HG03457 (cell line): ENCODE results near the gene SETD2.
"Not testable (repeated sequence)": the region's sequence is repeated elsewhere in the genome, so short reads cannot be mapped to it uniquely, and the experiment has no call there.

Experiments
- ATAC-seq: cut with Tn5 transposase; IDR thresholded peaks from one replicate; pipeline ENCODE4 v1.9.1; 2021; ENCODE audit warnings: moderate number of reproducible peaks; ENCODE audit not compliant: unreplicated experiment

The SETD2 gene

DNA sequence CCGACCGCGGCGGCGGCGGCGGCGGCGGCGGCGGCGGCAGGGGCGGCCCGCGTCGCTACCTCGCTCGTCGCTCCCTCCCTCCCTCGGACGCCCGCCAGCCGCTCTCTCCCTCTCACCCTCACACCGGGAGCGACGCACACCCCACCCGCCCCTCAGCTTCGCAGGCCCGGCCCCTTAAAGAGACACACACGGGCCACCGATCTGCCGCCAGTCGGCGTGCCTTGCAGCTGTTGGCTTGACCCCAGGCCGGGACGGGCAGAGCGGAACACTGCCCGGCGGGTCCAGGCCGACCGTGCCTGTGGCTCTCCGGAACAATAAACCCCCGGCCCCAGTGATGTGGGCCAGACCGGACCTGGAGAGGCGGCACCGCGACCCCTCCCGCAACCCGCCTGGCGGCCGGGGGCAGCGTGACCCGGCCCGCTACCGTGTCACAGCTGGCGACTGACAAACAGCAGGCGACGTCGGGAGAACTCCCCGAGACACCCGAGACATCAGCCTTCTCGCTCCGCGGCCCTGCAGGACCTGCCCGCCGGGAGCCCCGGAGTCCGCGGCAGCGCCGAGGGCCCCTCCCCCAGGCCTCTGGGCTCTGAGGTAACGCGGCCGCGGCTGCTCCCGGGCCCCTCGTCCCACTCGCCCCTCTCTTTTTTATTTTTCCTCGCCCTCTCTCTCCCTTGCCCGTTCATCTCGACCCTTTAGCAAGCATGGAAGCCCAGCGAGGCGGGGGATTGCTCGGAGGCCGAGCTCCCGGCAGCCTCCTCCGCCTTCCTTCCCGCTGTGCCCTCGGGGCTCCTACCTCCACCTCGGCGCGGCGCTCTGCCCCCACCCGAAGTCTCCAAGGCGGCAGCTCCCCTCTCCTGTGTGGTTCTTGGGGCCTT lies at the start of gene SETD2:
Gene SETD2, minus strand, starts transcription at position 107 of the 875 bp plus-strand sequence. CDS start 189 bp downstream, outside the sequence.
- no peak for ATAC-seq

DNA sequence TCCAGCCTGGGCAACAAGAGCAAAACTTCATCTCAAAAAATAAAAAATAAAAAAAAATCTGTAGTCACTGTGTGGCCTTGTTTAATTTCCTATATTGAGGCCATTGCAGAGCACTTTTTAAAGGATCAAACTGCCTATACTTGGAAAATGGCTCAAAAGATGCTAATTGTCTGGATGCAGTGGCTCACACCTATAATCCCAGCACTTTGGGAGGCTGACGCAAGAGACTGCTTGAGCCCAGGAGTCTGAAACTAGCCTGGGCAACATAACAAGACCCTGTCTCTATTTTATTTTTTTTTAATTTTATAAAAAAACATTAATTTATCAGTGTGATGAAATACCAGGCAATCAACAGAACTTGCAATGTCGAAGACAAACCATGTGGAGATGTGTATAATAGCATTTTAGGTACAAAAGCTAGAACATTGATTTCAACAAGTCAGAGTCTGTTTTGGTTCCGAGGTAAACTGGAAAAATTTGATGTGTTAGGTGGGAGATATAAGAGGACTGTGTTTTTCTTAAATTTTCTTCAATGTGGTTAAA lies 47.0 kb upstream of the SETD2 start:
- no peak for ATAC-seq

GRCh38 chr3:47206022-47206421 lies 42.1 kb upstream of the SETD2 start:
- ATAC-seq: not testable (repeated sequence)

GRCh38 chr3:47204875-47205274 lies 41.0 kb upstream of the SETD2 start:
- no peak for ATAC-seq

DNA sequence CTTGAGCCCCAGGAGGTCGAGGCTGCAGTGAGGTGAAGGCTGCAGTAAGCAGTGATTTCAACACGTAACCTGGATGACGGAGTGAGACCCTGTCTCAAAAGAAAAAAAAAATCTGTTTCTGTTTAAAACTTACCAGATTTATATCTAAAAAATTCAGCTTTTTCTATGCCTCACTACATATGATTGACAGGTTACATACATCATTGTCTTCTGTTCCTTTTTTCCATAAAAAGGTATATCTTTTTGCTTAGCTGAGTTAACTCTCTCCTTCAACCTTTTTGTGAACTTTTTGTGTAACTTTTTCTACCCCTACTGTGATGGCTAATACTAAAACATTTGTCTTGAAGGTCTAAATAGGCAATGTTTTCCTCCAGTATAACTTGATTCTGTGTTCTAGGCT lies 38.6 kb upstream of the SETD2 start:
- ATAC-seq: no peak

DNA sequence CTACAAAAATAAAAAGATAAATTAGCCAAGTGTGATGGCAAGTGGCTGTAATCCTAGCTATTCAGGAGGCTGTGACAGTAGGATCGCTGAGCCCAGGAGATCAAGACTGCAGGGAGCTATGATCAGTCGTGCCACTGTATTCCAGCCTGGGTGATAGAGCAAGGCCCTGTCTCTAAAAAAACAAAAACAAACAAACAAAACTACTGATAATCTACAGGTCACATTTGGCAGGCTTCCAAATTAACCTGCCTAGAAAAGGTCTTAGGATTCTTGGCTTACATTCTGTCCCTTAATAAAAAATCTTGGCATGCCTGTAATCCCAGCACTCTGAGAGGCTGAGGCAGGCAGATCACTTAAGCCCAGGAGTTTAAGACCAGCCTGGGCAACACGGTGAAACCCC lies 33.4 kb upstream of the SETD2 start:
- ATAC-seq: no peak

DNA sequence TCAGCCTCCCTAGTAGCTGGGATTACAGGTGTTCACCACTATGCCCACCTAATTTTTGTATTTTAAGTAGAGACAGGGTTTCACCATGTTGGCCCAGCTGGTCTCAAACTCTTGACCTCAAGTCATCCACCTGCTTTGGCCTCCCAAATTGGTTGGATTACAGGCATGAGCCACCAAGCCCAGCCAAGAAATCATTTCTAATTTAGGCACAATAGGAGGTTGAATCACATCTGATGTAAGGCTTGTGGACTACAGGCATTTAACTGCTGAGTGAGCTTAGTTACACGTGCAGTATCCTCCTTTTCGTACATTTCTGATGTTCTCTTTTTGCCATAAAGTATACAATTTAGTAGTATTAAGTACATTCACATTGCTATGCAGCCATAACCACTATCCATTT lies 31.1 kb upstream of the SETD2 start:
- ATAC-seq: no peak

- ATAC-seq: no peak
Observed at GRCh38 chr3:47193871-47194859, 30.3 kb upstream of the SETD2 start.

DNA sequence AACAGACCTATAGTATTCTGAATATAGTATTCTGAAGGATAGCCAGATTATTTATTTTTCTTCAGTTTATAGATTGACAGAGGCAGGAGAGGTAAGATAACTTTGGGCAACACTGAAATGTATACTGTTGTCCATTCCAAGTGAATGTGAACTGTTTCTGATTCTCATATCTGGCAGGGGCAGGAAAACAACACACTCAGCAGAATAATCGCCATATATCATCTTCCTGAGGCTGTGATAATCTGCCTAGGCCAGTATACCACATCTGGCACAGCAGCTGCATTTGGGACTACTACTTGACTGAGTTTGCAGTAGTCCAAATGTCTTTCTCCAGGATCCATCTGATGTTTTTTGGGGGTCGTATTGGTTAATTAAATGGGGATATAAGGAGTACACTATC lies 22.4 kb upstream of the SETD2 start:
- no peak for ATAC-seq

DNA sequence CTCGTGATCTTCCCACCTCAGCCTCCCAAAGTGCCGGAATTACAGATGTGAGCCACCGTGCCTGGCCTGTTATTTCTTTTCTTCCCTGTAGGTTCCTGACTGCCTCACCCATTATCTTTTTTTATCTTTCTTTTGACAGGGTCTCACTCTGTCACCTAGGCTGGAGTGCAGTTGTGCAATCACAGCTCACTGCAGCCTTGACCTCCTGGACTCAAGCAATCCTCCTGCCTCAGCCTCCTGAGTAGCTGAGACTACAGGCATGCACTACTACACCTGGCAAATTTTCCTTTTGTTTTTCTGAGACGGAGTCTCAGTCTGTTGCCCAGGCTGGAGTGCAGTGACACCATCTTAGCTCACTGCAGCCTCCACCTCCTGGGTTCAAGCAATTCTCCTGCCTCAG lies 17.8 kb upstream of the SETD2 start:
- ATAC-seq: not testable (repeated sequence)

GRCh38 chr3:47180011-47180410 lies 16.1 kb upstream of the SETD2 start:
- not testable (repeated sequence) for ATAC-seq

GRCh38 chr3:47176582-47176981 lies 12.7 kb upstream of the SETD2 start:
- ATAC-seq: no peak

DNA sequence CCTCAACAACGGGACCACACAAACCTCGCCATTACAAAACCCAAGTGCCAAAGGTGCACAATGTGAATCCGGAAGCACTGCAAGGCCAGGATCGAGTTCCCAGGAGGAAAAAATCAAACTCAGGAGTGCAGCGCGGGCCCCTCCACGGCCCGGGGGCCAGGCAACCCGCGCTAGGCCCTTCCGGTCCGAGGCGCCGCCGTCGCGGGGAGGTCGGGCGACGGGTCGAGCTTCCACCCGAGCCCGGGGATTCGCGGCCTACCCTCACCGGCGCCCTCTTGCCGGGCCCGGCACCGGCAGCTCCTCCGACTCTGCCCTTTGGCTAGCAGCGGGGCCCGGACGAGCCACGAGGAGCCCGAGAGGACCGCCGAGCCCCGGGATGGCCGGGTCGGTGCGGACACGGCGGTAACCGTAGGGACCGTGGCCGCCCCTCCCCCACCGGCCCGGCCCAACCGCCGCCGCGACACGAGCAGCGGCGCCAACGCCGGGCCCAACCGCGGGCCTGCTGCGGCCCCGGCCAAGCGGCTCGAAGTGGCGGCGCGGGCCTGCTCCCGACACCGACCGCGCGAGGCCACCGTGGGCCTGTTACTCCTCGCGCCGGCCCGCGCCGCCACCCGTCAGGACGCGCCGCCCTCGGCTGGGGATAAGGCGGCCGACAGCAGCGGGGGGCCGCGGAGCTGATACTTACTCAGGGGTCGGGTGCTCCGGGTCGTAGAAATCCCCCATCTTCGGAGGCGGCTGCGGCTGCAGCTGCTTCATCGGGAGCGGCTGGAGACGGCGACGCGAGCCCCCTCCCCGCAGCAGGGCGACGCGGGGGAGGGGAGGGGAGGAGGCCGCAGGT lies 525 bp downstream of the SETD2 start:
- no peak for ATAC-seq

DNA sequence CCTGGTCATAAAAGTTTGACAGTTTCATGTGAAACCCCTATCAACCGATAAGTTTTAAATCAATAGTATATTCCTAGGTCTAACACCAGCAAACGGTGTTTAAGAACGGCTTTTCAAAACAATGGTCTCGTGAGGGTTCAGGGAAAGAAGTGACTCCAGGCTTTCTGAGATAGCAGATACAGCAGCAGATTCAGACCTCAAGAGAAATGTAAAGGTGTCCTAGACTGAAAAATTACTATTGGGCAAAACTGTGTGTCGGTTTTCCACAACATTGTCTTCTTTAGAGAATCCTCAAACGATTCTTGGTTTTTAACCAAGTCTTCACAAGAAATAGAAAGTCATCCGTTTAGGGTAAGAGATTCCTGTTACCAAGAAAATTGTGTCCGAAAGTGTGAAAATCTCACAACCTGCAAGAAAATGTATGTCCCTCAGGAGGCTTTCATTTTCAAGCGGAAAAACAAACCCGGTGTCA lies 1.2 kb downstream of the SETD2 start:
- ATAC-seq: no peak

DNA sequence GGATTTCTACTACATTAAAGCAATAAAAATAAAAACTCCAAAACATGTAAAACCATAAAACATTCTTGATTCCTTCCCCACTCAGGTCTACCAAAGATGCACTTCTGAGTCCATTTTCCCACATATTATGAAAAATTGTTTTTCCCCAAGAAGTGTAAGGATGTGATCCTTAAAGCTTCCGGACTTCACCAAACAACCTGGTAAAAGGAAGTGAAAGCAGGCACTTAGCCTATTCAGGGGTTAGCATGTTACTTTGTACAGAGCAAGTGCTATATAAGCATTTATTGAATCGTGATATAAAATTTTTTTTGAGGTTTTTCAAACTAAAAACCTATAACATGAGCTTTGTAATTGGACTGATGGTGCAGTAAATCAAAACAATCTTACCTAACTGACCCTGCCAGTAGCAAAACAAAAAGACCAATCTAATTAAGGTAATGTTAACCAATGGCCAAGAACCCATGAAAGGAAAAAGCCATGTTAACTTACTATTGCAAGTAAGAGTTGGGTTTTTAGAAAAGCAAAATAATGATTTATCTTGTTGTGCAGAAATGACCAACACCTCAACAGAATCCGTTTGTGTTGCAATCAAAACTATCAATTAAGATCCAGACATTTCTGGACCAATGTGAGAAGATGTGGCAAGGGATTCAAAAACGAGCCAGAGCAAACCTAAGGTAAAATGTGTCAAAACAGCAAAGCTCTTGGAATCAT lies 1.8 kb downstream of the SETD2 start:
- ATAC-seq: no peak

GRCh38 chr3:47159820-47160219 lies 4.1 kb downstream of the SETD2 start:
- no peak for ATAC-seq

- ATAC-seq: no peak
Observed at GRCh38 chr3:47158208-47158607, 5.7 kb downstream of the SETD2 start.

- no peak for ATAC-seq
Observed at GRCh38 chr3:47156396-47156795, 7.5 kb downstream of the SETD2 start.

DNA sequence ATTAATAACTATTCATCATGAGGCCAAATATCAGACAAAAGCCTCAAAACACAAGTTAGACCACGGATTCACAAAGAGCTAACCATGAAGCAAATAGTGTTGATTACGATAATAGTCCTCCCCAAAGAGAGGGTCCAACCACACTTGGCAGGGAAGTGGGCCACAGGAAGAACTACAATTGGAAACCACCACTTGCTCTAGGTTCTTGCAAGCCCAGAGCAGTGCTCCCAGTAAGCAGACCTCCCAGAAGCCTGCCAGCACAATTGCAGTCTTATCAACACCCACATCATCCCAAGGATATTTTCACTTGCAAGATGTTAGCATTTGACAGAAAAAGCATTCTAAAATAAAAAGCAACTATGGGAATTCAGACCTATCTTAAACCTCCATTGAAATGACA lies 11.3 kb downstream of the SETD2 start:
- no peak for ATAC-seq

DNA sequence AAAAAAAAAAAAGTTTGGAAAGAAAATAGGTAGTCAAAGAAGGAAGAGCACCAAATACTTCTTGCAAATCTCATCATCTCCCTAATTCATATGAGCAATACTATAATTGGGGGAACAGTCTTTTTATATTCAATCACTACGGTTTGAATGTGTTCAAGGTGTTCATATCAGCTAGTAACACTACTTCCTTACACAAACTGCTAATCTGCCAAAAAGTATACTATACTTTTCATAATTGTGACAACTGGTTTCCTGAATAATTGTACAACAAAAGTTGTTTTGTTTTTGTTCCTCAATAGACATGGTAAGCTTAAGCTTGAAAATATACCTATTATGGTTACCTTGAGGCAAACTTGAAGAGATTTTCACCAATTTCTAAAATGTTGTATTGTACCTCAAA lies 12.1 kb downstream of the SETD2 start:
- ATAC-seq: no peak
